Sigmoid colon (tissue), 7 donors: ENCODE results near the gene MAPK1IP1L. TPM values are rescaled to one million over a fixed set of nuclear protein-coding genes. Genes with fewer than 3 reads are reported as not detected.

Experiments used
- DNase-seq: peaks from one replicate; pipeline ENCODE4 v3.0.0-alpha.2; 2019
- H3K27ac ChIP-seq, 4 donors: fragments of 200-600 bp; sonication (generic); one replicate each; pipeline ENCODE4 v1.5.1; 2016 to 2019; ENCODE audit warnings: mild to moderate bottlenecking in 1 of 4
- H3K27me3 ChIP-seq, 3 donors: fragments of 200-600 bp; sonication (generic); one replicate each; pipeline ENCODE4 v1.5.1; 2019; ENCODE audit warnings: mild to moderate bottlenecking in 1 of 3
- H3K36me3 ChIP-seq, 4 donors: fragments of 200-600 bp; sonication (generic); one replicate each; pipeline ENCODE4 v1.5.1; 2016 to 2019
- H3K4me1 ChIP-seq, 4 donors: fragments of 200-600 bp; sonication (generic); one replicate each; pipeline ENCODE4 v1.5.1; 2017 to 2019
- H3K4me3 ChIP-seq, 4 donors: fragments of 200-600 bp; sonication (generic); one replicate each; pipeline ENCODE4 v1.5.1; 2017 to 2019; ENCODE audit warnings: mild to moderate bottlenecking in 2 of 4, moderate library complexity in 1 of 4
- H3K9me3 ChIP-seq, 4 donors: fragments of 200-600 bp in 3 of 4; sonication (generic) in 3 of 4; one replicate each; pipeline versions ENCODE4 v1.5.1 to v1.6.1; 2013 to 2019
- EP300 ChIP-seq, 4 donors: sonication (generic); formaldehyde crosslinking; IDR thresholded peaks; one replicate each; pipeline ENCODE4 v1.6.1; 2017; ENCODE audit warnings: antibody characterized with exemption in 4 of 4
- POLR2A ChIP-seq, 2 donors: fragments of 450-650 bp; IDR thresholded peaks; one replicate each; pipeline ENCODE4 v1.6.1; 2016; ENCODE audit warnings: antibody characterized with exemption in 2 of 2, mild to moderate bottlenecking in 2 of 2, moderate library complexity in 2 of 2
- POLR2AphosphoS5 ChIP-seq, 4 donors: sonication (generic); formaldehyde crosslinking; IDR thresholded peaks; one replicate each; pipeline ENCODE4 v1.6.1; 2017; ENCODE audit warnings: antibody characterized with exemption in 4 of 4
- WGBS, 2 donors: extraction: QIAGEN DNeasy Blood & Tissue Kit; methylation state at CpG; one replicate each; pipeline ENCODE4 v1.1.7; 2013; 5-methylcytosine and 5-hydroxymethylcytosine counted together
- intact Hi-C: fragments of 100-400 bp; cut with DNase I; formaldehyde crosslinking; loops from one replicate; pipeline ENCODE4 v1.15.1; 2023
- polyA plus RNA-seq, 3 donors: library from polyadenylated mRNA; stranded (reverse); fragments of 200-250 nt; gene quantifications; one replicate each; pipeline ENCODE4 v1.2.3, GENCODE V29; 2013
- total RNA-seq, 4 donors: library from RNA; depleted of rRNA; stranded (reverse); fragments of >200 nt; gene quantifications; one replicate each; pipeline ENCODE4 v1.1.0, GENCODE V29; 2016
- TF ChIP-seq, protein P1 (sequence below), 4 experiments: fragments of 450-650 bp in 3 of 4; fragments of 200-600 bp in 1 of 4; IDR thresholded peaks; one replicate each; pipeline ENCODE4 v1.5.1; 2016 to 2019; ENCODE audit warnings: antibody characterized with exemption in 4 of 4, mild to moderate bottlenecking in 3 of 4, moderate library complexity in 2 of 4
- donor health status: healthy with polysubstance abuse.
- donor health status: Bipolar disorder and iron deficiency.
- donor health status: healthy.

The MAPK1IP1L gene
- total and polyA plus RNA-seq, 7 donors = 25.2 to 67.1 (median 40.5) TPM

DNA sequence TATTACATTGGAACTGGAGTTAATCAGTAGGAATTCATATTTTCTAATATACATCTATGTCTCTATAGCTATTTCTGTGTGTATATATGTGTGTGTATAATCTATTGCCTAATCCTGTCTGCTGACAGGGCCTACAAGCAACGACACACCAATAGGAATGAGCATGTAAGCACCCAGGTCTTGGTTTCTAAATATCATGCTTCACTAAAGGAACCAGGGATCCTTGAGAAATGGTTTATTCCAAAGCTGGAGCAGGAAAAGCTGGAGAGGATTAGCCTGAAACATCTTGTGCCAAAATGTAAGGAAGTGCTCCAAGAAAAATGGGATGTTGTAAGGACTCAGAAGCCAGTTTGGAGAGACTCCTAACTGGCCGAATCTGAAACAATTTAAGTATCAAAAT is 48.3 kb downstream of the MAPK1IP1L start:
- Histone ChIP-seq H3K4me3 (no peak overlapping the region), H3K9me3 (no peaks in the 10 kb centered on the region), H3K27me3 (no peaks in the 10 kb centered on the region), H3K27ac (peak overlapping the region in 3 of 4 donors; percentile 46 to 93 (median 48)), H3K4me1 (peaks cover 0 to 42% (median 32%) of the 10 kb centered on the region in 4 donors), H3K36me3 (no peaks in the 10 kb centered on the region)
- DNase-seq = peak; percentile 53
- WGBS, 2 donors = 75 to 87% methylated on average over 2 of the region's 2 CpGs
- TF ChIP-seq POLR2A (IDR thresholded peaks at IDR 0.05) = no peak
- peak in 2 of 4 donors; percentile 9 to 41 for TF ChIP-seq POLR2AphosphoS5 (IDR thresholded peaks at IDR 0.05)
- intact Hi-C loops = no loop called here

DNA sequence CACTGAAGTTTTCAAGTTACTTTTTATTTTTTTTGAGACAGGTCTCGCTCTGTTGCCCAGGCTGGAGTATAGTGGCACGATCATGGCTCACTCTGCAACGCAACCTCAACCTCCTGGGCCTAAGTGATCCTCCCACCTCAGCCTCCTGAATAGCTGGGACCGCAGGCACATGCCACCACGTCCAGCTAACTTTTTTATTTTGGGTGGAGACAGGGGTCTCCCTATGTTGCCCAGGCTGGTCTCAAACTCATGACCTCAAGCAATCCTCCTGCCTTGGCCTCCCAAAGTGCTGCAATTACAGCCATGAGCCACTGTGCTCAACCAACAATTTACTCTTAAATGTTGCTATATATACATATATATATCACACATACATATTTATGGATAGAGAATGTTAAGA is 50.3 kb downstream of the MAPK1IP1L start:
- Histone ChIP-seq H3K9me3 (no peaks in the 10 kb centered on the region), H3K4me1 (peaks cover 0 to 42% (median 34%) of the 10 kb centered on the region in 4 donors), H3K4me3 (no peak overlapping the region), H3K36me3 (no peaks in the 10 kb centered on the region), H3K27ac (peak overlapping the region; percentile 82 to 93 (median 90)), H3K27me3 (no peaks in the 10 kb centered on the region)
- DNase-seq = peak; percentile 38
- 94 to 95% methylated on average over 5 of the region's 5 CpGs for WGBS, 2 donors
- intact Hi-C loops = no loop called here
- TF ChIP-seq POLR2A (IDR thresholded peaks at IDR 0.05) = no peak
- no peak for TF ChIP-seq POLR2AphosphoS5 (IDR thresholded peaks at IDR 0.05)
- TF ChIP-seq, protein P1, sequence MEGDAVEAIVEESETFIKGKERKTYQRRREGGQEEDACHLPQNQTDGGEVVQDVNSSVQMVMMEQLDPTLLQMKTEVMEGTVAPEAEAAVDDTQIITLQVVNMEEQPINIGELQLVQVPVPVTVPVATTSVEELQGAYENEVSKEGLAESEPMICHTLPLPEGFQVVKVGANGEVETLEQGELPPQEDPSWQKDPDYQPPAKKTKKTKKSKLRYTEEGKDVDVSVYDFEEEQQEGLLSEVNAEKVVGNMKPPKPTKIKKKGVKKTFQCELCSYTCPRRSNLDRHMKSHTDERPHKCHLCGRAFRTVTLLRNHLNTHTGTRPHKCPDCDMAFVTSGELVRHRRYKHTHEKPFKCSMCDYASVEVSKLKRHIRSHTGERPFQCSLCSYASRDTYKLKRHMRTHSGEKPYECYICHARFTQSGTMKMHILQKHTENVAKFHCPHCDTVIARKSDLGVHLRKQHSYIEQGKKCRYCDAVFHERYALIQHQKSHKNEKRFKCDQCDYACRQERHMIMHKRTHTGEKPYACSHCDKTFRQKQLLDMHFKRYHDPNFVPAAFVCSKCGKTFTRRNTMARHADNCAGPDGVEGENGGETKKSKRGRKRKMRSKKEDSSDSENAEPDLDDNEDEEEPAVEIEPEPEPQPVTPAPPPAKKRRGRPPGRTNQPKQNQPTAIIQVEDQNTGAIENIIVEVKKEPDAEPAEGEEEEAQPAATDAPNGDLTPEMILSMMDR (IDR thresholded peaks at IDR 0.05) = no peak
- TF ChIP-seq EP300 (IDR thresholded peaks at IDR 0.05) = no peak

DNA sequence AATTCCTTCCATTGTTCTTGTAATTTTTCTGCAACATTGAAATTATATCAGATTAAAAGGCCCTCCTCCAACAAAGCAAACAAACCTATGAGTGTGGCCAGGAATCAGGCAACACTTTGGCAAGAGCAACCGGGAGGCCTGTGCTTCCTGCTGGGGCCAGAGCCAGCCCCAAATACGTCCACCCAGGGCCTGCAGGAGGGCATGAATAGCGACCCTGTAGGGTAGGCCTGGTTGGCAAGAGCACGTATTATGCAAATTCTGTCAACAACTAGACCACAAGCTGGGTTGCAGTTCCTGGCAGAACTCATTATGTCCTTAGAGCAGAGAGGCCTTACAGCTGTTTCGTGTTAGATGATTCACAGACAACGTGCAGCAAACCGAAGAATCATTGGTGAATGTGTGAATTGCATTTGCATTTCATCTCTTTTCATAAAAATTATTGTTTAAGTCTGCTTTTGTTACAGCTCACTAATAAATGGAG is 50.7 kb downstream of the MAPK1IP1L start:
- H3K9me3 ChIP-seq = no peaks in the 10 kb centered on the region
- H3K27ac ChIP-seq = peak overlapping the region; percentile 82 to 93 (median 90)
- 1 to 4% methylated on average over 7 of the region's 7 CpGs for WGBS, 2 donors
- TF ChIP-seq EP300 (IDR thresholded peaks at IDR 0.05) (peak in 1 of 4 donors; percentile 4), POLR2AphosphoS5 (IDR thresholded peaks at IDR 0.05) (peak; percentile 68 to 89 (median 82)), POLR2A (IDR thresholded peaks at IDR 0.05) (no peak)
- peak; percentile 91 for DNase-seq
- no peaks in the 10 kb centered on the region for H3K27me3 ChIP-seq
- no peaks in the 10 kb centered on the region for H3K36me3 ChIP-seq
- intact Hi-C loops = no loop called here
- no peak overlapping the region for H3K4me3 ChIP-seq
- peaks cover 0 to 46% (median 39%) of the 10 kb centered on the region in 4 donors for H3K4me1 ChIP-seq

DNA sequence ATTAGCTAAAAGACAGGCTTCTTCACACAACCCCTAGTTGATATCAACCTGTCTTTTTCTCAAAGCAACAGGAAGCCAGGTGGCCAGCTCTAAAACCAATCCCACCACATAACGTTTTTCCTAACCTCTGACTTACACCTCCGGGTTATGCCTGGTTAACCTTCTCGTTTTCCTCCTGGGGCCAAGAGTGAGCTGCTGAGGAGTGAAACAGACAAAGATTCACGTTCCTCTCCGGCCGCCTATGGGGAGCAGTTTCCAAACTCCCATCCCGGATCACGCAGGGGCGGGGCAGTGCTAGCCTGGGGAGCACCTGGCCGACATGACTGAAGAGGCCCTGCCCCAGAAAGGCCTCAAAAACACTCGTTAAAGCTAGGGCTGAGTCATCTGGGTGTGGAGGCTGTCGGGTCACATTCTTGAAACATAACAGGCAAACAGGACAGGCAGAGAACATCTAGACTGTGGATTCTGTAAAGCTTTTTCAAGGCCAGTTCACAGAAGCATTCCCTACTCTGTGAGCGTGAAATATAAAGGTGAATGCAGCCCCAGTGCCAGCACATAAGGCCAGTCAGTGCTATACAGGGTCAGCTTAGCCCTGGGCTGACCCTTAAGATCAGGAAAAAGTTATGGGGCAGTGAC is 51.7 kb downstream of the MAPK1IP1L start:
- Histone ChIP-seq H3K36me3 (no peaks in the 10 kb centered on the region), H3K9me3 (no peaks in the 10 kb centered on the region), H3K27me3 (no peaks in the 10 kb centered on the region), H3K4me1 (peaks cover 0 to 56% (median 48%) of the 10 kb centered on the region in 4 donors), H3K27ac (peak overlapping the region; percentile 82 to 93 (median 90)), H3K4me3 (no peak overlapping the region)
- peak; percentile 67 to 86 (median 81) for TF ChIP-seq POLR2AphosphoS5 (IDR thresholded peaks at IDR 0.05)
- peak in 1 of 2 donors; percentile 36 for TF ChIP-seq POLR2A (IDR thresholded peaks at IDR 0.05)
- peak in 1 of 4 donors; percentile 39 for TF ChIP-seq EP300 (IDR thresholded peaks at IDR 0.05)
- TF ChIP-seq, protein P1 (IDR thresholded peaks at IDR 0.05) = no peak
- DNase-seq = peak; percentile 94
- intact Hi-C loops = no loop called here
- 3 to 28% methylated on average over 13 of the region's 13 CpGs for WGBS, 2 donors

DNA sequence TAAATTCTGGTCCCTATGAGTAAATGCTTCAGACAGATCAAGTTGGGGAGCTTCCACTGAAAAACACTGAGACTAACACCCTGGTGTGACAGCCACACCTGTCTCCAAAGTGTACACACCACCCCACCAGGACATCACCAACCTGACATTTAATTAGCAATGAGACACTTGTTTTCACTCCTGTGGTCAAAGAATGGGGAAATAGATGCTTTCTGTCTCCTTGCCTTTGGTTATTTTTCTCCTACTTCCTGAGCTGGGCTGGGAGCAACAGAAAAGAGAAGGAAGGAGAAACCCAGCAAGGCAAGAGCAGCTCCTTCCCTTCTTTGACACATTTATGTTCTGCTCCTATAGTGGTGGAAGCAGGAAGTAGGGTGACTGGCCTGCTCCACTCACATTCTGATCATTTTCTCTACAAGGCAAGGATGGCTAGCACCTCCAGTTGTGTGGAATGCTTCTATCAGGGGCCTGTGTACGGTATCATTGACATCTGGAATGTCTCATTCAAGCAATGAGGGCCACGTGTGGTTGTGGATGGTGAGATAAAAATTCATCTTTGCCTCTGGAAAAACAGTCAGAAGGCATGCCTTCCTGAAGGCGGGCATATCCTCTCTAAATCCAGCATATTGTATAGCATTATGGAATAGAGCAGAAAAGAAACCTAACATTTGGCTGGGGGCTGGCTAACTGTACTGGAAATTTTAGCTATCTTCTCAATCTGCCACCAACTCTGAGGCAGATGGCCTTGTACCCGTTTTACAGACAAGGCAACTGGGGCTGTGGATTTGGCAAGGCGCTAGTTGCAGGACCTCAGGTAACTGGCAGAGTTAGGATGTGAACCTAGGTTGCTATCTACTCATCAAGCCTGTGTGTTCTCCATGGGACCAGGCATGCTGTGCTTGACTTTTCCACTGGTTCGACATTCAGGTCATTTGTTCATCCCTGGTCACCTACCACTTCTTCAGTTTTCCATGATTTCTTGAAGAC is 52.8 kb downstream of the MAPK1IP1L start:
- H3K4me1 ChIP-seq = peaks cover 0 to 56% (median 52%) of the 10 kb centered on the region in 4 donors
- H3K4me3 ChIP-seq = no peak overlapping the region
- intact Hi-C loops = no loop called here
- H3K27ac ChIP-seq = peak overlapping the region; percentile 82 to 93 (median 90)
- DNase-seq = peak; percentile 61
- H3K27me3 ChIP-seq = no peaks in the 10 kb centered on the region
- 96% methylated on average over 6 of the region's 6 CpGs for WGBS, 2 donors
- H3K36me3 ChIP-seq = no peaks in the 10 kb centered on the region
- TF ChIP-seq POLR2A (IDR thresholded peaks at IDR 0.05) (no peak), EP300 (IDR thresholded peaks at IDR 0.05) (no peak), POLR2AphosphoS5 (IDR thresholded peaks at IDR 0.05) (no peak)
- TF ChIP-seq, protein P1 (IDR thresholded peaks at IDR 0.05) = no peak
- H3K9me3 ChIP-seq = no peaks in the 10 kb centered on the region
